ENCODE results near the gene EDAR.
A peak's percentile ranks its signal among the peaks of the same experiment; 100 is the strongest.

Gene EDAR

DNA sequence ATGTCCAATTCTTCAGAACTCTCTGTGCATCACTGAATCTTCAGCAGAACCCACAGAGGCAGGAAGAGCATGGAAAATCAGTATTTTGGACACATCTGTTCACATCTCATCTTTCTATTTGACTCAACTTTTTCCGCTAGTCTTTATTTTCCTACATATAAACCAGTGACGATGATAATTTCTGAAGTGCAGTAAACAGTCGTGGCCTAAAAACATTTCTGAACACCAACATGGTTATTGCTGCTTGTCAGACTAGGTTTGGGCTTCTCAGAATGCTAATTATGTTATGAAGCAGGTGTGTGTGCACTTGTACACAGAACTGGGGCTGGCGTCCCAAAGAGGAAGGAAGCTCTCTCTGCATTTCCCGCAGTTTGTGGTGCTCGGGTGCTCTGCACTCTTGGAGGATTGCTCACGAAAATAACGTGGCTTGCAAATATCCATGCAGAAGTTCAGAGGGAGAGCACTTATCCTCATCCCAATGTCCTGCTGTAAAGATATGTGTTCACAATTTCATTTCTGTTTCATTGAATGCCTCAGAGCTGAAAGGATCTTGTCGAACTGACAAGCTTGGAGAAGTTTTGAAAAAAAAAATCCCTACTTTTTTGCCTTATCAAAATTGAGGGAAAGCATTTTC lies 50.8 kb downstream of the EDAR start:
- DNase-seq = no peak

DNA sequence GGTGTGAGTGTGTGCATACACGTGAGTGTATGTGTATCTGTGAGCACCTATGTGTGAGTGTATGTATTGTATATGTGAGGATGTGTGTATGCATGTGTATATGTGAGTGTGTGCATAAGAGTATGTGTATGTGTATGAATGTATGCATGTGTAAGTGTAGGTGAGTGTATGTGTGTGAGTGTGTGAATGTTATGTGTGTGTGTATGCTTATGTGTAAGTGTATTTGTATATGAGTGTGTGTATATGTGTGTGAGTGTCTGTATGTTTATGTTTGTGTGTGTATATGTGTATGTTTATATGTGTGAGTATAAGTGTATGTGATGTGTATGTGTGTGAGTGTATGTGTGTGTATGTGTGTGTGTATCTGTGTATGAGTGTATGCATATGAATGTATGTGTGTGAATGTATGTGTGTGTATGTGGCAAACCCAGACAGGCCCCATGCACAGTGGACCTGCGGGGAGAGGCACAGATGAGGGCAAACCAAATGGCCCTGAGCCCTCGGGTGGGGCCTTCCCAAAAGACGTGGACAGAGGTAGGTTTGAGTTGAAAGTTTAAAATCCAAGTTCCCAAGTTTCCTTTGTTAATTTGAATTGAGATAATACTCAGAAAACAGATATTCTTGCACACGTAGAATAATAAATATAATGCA lies 51.5 kb downstream of the EDAR start:
- no peak for DNase-seq

DNA sequence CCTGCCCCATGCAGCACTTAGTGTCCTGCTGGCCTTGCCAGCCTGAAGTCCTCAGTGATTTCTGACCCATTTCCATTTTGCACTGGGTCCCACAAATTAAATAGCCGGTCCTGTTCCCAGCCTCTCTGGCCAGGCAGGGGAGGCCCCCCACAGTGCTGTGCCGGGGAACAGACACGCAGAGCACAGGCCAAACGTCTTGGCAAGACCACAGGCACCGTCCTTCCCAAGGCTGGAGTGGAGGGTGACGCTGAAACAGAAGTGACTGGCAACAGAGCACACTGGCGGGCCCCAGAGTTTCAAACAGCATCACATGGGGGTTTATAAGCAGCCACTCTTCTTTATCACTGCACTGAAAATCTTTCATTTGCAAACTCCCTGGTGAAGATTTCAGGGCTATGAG lies 52.2 kb downstream of the EDAR start:
- no peak for DNase-seq

DNA sequence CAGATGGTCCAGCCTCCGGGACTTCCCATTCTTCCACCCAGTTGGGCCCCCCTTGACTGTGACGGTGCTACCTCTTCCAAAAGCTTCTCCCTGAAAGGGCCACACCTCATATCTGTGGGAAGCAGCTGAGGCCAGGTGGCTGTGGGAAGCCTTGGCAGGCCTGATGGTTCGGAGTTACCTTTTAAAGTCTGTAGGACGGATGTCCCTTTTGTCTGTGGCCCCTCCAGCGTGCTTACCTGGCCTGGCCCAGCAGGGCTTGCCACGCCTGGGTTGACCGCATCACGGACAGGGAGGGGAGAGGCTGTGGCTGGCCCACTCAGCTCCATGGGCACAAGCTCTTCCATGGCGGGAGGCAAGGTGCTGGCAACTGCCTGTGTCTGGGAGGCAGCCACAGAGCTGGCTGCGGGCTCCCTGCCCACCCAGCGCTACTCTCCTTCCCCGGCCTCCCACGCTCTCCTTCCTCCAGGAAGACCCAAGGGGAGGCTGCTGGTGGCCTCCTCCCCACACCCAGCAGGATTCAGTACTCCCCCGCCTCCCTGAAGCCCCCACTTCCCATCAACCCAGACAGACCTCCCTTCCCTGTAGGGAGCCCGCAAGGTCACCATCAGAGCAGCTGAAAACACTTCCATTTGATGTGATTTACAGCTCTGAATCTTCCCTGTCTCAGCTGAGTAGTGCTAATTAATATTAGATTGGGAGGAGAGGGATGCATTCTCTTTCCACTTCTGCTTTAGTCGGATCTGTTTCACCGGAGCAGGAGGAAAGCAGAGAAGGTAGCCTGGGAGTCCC lies 52.8 kb downstream of the EDAR start:
- no peak for DNase-seq

DNA sequence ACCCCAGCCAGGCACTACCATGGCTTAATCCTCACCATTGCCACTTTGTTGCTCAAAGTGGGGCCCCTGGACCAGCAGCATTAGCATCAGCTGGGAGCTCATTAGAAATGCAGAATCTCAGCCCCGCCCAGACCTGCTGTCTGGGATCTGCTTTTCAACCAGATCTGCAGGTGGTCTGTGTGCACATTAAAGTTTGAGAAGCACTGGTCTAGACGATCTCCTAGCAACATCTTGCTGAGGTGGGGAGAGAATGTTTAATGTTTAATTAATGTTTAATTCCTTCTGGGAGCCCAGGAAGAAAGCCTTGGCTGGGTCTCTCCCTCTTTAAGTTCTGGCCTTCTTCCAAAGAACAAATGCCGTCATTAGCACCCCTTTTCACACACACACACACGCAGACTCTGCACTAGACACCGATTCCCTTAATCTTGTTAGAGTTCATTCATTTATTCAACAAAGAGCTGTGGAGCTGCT lies 53.7 kb downstream of the EDAR start:
- no peak for DNase-seq

DNA sequence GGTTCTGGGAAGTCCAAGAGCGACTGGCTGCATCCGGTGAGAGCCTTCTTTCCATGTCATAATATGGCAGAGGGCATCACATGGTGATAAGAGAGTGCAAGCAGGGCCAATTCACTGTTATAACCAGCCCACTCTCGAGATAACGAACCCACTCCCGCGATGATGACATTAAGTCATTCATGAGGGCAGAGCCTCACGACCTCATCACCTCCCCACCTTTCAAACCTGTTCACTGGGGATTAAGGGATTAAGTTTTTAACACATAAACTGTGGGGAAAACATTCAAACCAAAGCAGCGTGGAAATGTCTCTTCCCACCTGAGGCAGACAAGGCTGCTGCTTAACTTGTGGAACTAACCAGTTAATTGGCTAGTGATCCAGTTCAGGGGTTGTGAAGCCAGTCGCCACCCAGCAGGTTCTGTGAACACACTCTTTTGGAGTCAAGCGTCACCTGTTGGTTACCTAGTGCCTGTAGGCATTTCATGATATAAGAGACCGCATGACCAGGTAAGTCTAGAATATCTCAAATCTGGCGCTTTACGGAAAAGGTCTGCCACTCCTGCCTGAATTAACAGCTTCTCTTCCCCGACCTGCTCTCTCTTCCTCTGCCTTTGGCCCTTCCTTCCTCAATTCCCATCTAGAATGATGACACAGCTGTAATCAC lies 54.3 kb downstream of the EDAR start:
- no peak for DNase-seq

DNA sequence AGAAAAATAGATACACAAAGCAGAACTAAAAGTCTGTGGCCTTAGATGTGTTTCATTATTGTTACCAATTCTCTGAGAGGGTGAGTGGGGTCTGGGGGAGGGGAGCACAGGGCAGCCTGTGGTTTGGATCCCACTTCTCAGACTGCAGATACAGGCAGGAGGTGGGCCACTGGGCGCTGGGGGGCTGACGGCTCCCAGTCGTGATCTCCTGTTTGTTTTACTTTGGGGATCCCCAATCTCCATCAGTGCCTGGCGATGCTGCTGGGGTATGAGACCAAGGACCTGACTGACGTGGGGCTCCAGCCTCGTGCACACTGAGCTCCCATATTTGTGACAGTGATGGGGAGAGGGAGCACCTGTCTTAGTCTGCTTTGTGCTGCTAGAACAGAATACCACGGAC lies 54.9 kb downstream of the EDAR start:
- no peak for DNase-seq

DNA sequence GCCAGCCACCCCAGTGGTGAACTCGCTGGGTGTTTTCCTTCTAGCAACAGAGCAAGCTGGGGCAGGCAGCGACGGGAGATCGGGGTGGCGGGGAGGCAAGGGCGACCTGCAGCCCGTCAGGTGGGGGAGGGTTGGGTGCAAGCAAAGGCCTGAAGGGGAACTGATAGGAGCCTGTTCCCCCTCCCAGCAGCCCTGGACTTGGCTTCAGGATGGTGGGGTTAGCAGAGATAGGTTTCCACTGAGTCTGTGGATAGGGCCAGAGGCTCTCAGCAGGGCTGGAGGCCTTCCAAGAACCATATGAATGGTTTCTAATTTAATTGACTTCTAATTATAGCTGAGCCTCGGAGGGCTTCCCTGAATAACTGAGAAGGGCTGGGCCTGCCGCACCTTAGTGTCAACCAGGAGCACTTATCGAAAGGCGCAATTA lies 55.3 kb downstream of the EDAR start:
- DNase-seq = no peak

DNA sequence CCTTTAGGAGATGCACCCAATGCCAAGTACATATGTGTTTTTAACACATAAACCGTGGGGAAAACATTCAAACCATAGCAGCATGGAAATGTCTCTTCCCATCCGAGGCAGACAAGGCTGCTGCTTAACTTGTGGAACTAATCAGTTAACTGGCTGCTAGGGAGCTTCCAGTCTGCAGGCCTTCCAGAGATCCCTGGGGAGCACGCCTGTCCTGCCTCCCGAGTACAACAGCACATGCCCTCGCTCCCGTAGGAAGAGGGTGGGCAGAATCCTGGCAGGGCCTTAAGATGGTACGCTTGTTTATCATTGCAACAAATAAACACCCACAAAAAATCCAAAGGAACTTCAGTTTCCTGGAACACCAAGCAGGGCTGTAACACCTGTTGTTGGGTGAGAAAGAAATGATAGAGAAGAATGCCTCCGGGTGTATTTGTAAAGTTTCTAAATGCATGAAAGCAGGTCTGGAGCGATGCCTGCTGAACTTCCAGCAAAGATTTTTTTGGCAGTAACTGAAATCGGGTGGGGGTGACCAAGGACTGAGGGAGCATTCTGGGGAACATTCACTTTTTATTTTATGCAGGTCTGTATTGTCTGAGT lies 56.2 kb downstream of the EDAR start:
- no peak for DNase-seq

DNA sequence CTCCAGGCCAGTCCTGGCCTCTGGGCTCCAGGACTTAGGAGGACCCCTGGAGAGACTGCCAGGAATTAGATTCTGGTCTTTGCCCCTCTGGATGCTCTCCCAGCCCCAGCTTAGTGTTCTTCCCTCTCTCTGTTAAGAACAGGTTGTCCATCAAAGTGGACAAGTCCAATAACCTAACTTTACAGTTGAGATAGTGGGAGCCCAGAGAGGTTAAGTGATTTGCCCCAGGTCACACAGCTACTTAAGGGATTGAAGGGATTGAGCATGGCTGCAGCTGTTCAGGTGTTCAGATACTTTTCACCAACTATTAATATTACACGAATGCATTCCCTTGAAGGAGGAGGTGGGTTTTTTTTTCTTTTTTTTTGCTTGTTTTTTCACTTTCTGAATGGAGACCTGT lies 57.6 kb downstream of the EDAR start:
- no peak for DNase-seq

DNA sequence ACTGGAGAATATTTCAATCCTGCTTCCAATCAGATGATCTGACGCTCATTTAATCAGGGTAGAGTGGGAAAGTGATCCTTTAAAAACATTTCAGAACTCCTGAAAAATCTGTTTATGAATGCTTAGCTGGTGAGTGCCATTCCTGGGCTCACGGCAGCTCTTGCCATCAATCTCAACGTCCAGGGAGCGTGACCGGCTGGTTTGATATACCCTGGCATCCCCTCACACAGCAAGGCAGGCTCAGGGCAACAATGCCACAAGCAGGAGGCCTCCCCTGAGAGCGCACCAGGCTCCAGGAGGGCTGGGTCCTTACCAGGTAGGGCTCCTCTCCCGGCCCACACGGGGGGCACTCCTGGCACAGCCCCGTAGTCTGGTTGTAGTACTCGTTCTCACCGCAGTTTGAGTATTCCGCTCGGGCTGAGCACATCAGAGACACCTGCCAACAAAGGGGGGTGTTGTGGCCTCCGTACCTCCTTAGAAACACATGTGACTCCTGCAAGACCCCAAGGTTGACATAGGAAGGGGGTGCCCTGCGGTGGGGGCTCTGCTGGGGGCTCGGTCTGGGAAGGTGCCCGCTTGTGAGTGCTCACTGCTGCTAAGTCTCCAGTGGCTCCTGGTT lies 59.1 kb downstream of the EDAR start:
- DNase-seq = no peak

DNA sequence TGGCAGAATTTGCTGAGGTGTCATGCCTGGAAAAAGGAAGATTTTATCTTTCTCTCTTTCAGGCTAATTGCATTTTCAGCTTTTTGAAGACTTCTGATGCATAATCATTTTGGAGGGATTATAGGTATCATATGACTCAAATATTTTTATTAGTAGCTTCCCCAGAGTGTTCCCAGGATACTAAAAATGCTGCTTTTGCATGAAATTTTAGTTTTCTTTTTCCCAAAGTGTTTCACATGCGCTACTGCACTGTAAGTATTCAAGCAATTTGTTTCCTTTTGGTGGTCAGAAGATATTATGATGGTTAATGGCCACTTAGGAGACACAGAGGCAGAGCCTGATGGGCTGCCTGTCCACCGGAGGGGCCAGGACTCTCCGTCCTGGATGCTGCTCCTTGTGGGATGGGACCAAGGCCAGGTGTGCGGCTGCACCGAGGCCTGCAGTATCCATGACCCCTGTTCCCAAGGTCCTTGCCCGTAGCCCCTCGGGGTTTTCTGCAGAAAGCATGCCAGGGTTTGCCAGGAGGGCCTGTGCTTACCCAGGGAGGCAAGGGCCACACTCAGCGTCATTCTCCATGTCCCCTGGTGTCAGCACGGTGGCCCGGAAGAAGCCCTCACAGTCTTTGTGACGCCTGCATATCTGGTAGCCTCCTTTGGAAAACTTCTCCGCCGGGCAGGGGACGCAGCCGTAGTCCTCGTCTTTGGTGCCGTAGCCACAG lies 60.2 kb downstream of the EDAR start:
- DNase-seq = no peak

DNA sequence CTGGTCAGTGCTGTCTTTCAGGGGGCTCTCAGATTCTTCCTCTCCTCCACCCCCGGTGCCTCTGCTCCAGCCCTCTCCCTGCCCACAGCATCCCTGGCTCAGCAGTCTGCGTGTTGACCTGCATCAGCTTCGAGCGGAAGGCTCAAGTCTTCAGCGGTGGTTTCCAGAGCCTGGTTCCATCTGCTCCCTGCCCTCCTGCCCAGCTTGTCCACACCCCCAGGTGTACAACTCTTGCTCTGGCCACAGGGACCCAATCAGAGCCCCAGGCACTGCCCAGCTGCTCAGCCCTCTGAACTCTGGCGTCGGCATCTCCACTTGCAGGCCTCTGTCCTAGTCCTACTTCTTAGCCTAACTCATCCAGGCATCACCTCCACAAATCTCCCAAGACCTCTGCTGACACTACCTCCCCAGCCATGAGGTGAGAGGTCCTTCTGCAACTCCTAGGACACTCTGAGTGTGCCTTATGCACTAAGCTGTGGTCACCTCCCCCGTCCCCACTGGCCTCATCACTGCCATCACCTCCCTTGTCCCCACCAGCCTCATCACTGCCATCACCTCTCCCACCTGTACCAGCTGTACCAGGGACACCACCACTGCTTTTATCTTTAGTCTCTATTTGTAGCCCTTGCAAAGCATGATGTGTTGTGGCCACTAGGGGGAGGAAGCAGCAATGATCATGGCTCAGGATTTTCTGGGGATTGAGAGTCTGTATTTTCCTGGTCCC lies 60.9 kb downstream of the EDAR start:
- DNase-seq = peak; percentile 36

DNA sequence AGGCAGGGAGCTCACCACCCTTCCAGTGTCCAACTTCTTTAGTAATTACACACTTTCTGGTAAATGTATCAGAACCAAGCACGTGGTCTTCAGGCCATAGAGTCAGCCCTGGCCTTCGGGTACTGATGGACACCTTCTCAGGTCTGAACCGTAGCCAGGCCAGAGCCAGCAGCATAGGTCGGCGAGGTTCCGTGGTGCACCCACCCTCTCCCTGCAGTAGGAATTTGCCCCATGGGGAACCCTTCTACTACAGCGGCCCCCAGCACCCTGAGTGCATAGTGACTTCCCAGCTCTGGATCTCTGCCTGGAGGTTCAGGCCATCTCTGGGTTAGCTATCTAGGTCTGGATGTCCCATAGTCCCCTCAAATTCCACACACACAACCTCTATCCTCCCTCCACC lies 61.6 kb downstream of the EDAR start:
- no peak for DNase-seq

DNA sequence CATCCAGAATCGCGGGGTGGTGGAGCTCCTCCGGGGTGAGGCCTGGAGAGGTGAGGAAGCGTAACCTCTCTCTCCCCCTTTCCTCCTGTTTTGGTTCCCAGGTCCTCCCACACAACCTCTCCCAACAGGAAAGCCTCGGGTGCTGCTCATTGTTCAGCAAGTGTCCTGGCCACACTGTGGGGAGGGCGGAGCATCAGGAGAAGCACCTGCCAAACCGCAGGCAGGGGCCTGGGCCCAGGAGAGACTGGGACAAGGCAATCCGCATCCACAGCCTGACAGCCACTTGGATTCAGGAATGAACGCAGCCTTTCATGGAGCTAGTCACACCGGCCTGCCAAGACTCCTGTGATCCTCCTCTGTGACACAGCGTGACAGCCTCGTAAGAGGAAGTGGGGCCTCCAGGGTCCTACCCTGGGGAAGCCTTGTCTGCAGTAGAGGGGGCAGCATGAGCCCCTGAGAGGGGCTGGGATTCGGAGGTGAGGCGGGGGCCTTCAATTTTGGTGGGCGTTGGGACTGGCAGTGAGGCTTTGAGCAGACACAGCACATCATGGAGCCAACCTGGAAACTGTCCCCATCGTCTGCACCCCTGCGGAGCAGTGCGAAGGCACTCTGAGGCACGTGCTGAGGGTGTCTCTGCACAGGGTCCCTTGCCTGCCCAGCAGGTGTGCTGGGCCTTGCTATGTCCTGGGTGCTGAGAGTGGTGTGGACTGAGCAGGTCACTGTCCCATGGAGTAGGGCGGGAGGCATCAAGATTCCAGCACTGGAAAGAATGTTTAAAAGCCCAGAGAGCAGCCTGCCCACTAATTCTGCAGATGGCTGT lies 62.2 kb downstream of the EDAR start:
- DNase-seq = no peak

DNA sequence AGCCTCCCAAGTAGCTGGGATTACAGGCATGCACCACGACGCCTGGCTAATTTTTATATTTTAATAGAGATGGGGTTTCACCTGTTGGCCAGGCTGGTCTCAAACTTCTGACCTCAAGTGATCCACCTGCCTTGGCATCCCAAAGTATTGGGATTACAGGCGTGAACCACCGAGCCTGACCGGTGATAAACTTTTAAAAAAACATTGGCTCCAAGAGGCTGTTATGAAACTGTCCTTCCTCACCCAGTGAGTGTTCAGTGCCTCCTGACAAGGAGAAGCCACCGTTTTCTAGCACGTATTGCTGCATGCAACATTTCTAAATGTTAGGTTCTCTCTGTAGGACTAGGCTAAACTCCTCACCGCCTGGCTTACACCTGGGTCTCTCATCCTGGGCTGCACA lies 63.3 kb downstream of the EDAR start:
- no peak for DNase-seq

DNA sequence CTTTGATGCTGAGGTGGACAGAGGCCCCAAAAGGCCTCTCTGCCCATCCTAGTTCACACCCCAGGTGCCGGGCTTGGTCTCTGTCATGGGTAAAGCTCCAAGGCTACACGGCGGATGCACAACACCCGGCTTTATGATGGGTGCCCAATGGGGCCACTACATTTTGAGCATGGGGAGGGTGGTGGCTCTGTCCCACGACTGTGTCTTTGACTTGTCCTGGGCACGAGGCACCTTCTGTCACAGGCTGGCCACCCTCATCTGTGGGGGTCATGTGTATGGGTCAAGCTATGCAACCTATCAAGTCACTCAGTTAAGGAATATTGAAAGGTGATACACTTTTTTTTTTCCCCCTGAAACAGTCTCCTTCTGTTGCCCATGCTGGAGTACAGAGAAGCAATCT lies 63.7 kb downstream of the EDAR start:
- no peak for DNase-seq

DNA sequence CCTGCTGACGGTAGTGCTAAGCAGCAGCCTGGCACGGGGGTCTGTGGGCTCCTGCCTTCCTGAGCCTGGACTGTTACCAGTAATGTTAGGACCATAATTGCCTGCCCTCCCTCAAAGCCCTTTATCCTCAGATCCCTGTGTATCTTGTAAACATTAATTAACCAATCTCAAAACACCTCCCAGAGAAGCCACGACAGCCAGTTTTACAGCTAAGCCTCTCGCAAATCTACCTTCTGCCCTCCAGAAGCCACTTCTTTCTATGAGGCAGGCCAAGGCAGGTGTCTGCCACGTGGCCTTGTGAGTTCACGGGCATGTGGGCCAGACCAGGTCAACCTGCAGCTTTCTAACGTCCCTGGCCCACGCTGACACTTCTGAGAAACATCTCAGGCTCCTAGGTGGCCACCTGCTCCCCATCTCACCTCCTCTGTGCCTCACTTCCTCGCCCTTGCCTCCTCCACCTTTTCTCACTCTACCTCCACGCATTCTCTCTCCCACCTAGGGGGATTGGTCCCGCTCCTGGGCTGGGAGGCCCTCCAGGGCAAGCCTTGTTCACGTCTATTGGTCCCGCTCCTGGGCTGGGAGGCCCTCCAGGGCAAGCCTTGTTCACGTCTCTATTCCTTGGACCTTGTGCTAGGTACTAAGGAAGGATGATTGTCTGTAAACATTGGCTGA lies 64.3 kb downstream of the EDAR start:
- DNase-seq = no peak

DNA sequence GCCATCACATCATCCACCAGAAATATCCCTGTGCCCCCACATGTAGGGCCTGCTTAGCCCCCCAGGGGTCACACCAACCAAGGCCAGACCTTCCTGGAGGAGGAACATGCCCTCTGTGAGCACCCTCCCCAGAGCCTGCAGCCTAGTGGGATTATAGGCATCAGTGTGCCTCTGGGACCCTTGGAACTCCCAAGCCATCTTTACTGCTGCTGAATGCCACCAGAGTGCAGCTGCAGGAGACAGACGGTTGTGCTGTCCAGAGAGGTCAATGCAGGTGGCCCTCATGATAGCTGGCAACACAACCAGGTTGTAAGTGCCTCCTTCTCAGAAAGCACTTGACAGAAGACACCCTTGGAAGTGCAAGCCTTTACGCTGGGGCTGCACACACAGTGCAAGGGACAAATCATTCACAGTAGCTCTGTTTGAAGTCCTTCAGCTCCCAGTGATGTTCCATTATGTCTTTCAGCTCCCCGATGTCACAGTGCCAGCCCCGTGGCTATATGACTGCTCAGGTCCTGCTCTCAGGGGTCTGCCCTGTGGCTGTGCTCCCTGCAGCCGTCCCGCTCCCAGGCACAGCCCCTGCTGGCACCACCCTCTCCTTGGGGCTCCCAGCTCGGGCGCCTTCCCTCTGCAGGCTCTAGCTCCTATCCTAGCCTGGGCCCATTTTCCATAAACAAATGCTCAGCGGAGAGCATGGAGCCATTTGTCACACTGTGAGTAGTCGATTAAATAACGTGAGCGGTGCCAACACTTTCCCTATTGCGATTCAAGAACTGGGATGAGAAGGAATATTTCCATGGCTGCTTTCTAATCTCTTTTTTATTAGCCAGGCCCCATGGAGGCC lies 65.1 kb downstream of the EDAR start:
- no peak for DNase-seq

All from activated T-cell treated with anti-CD3 and anti-CD28 coated beads, Interleukin-2, amount 50 U/mL, for 1 hour (primary cell).